Measurements from ENCODE around the gene NALCN.

NALCN gene

GRCh38 chr13:101416181-101417042 lies at the start of gene NALCN:
NALCN (minus strand) TSS chr13:101416508; CDS start chr13:101399126, 17,382 bp downstream.
- no peak for DNase-seq (ENCODE audit: low spot score)

GRCh38 chr13:101465877-101466276 lies 49.6 kb upstream of the NALCN start:
- DNase-seq (ENCODE audit: low spot score) = no peak

GRCh38 chr13:101457176-101457575 lies 40.9 kb upstream of the NALCN start:
- DNase-seq (ENCODE audit: low spot score) = no peak

- DNase-seq (ENCODE audit: low spot score) = no peak
These were observed 39.6 kb upstream of the NALCN start for GRCh38 chr13:101455863-101456262.

- no peak for DNase-seq (ENCODE audit: low spot score)
These were observed 38.5 kb upstream of the NALCN start for GRCh38 chr13:101454767-101455166.

- DNase-seq (ENCODE audit: low spot score) = no peak
These were observed 37.5 kb upstream of the NALCN start for GRCh38 chr13:101453784-101454201.

GRCh38 chr13:101452519-101453485 lies 36.5 kb upstream of the NALCN start, which contains the start of gene ITGBL1:
ITGBL1 (plus strand) TSS chr13:101452675; CDS start chr13:101452834, 159 bp downstream.
- DNase-seq (ENCODE audit: low spot score) = no peak

- DNase-seq (ENCODE audit: low spot score) = no peak
These were observed 35.3 kb upstream of the NALCN start for GRCh38 chr13:101451641-101452040.

GRCh38 chr13:101450749-101451130 lies 34.4 kb upstream of the NALCN start:
- DNase-seq (ENCODE audit: low spot score) = no peak

- DNase-seq (ENCODE audit: low spot score) = no peak
These were observed 33.8 kb upstream of the NALCN start for GRCh38 chr13:101449790-101450748.

- no peak for DNase-seq (ENCODE audit: low spot score)
These were observed 31.5 kb upstream of the NALCN start for GRCh38 chr13:101447852-101448251.

- no peak for DNase-seq (ENCODE audit: low spot score)
These were observed 18.2 kb upstream of the NALCN start for GRCh38 chr13:101434486-101434885.

GRCh38 chr13:101433895-101434294 lies 17.6 kb upstream of the NALCN start:
- DNase-seq (ENCODE audit: low spot score) = no peak

- DNase-seq (ENCODE audit: low spot score) = no peak
These were observed 13.4 kb upstream of the NALCN start for GRCh38 chr13:101429733-101430132.

- no peak for DNase-seq (ENCODE audit: low spot score)
These were observed 9.3 kb upstream of the NALCN start for GRCh38 chr13:101425623-101426022.

- DNase-seq (ENCODE audit: low spot score) = no peak
These were observed 8.8 kb upstream of the NALCN start for GRCh38 chr13:101425156-101425471.

GRCh38 chr13:101424381-101425155 lies 8.3 kb upstream of the NALCN start:
- no peak for DNase-seq (ENCODE audit: low spot score)

- DNase-seq (ENCODE audit: low spot score) = no peak
These were observed 7.6 kb upstream of the NALCN start for GRCh38 chr13:101423872-101424271.

GRCh38 chr13:101417501-101417900 lies 1.2 kb upstream of the NALCN start:
- no peak for DNase-seq (ENCODE audit: low spot score)

GRCh38 chr13:101417043-101417406 lies 717 bp upstream of the NALCN start:
- no peak for DNase-seq (ENCODE audit: low spot score)

Data from germinal center (tissue), 1 donor.